Measurements from ENCODE around the gene METTL23. TPM values are rescaled to one million over a fixed set of nuclear protein-coding genes. Genes with fewer than 3 reads are reported as not detected.

METTL23 gene
- total RNA-seq, 1 experiment from 2014 or later = 40.5 TPM

- Histone ChIP-seq H4K20me1 (ENCODE audit: insufficient read depth) (no peaks in the 10 kb centered on the region), H3K79me2 (ENCODE audit: low read depth) (no peaks in the 10 kb centered on the region)
- intact Hi-C loops (cut with micrococcal nuclease; ENCODE audit: unreplicated experiment) = no loop called here
Measured at GRCh38 chr17:76687298-76688164, 39.1 kb upstream of the METTL23 start.

GRCh38 chr17:76688165-76688622 lies 38.4 kb upstream of the METTL23 start:
- TF ChIP-seq EZH2 (IDR thresholded peaks at IDR 0.05; ENCODE audit: low read depth) = no peak
- TF ChIP-seq CTCF (conservative IDR thresholded peaks at IDR 0.05) = no peak
- H3K36me3 ChIP-seq (ENCODE audit: low read depth) = no peaks in the 10 kb centered on the region
- no peak for DNase-seq
- H3K4me1 ChIP-seq (replicated peaks; ENCODE audit: insufficient read depth) = no peaks in the 10 kb centered on the region
- ChIA-PET CTCF (interaction anchor here (0.5 kb wide), 1 partner anchor 34 kb away, joined by 4 read pairs; no protein-coding TSS in a partner anchor), POLR2A (ENCODE audit: unreplicated experiment) (no interaction called here)
- no peaks in the 10 kb centered on the region for H3K79me2 ChIP-seq (ENCODE audit: low read depth)
- H3K9me3 ChIP-seq (ENCODE audit: insufficient read depth, low read depth) = no peaks in the 10 kb centered on the region
- no peak overlapping the region for H3K4me3 ChIP-seq
- H3K27ac ChIP-seq = no peak overlapping the region
- H3K27me3 ChIP-seq (ENCODE audit: insufficient read depth, low read depth) = no peaks in the 10 kb centered on the region
- no peaks in the 10 kb centered on the region for H3F3A ChIP-seq (ENCODE audit: insufficient read depth, low read depth)
- no peaks in the 10 kb centered on the region for H3K9me2 ChIP-seq (ENCODE audit: insufficient read depth)
- no peaks in the 10 kb centered on the region for H4K20me1 ChIP-seq (ENCODE audit: insufficient read depth)
- H2AFZ ChIP-seq = no peak overlapping the region
- intact Hi-C loops (cut with micrococcal nuclease; ENCODE audit: unreplicated experiment) = no loop called here
- no TSS peak for BruUV-seq (replicated peaks)
- H3K4me2 ChIP-seq = no peak overlapping the region

More at GRCh38 chr17:76687298-76688164, 39.1 kb upstream of the METTL23 start:
- no peak for TF ChIP-seq CTCF (conservative IDR thresholded peaks at IDR 0.05)
- TF ChIP-seq EZH2 (IDR thresholded peaks at IDR 0.05; ENCODE audit: low read depth) = no peak
- CTCF ChIA-PET = no interaction called here
- Histone ChIP-seq H3F3A (ENCODE audit: insufficient read depth, low read depth) (no peaks in the 10 kb centered on the region), H3K27me3 (ENCODE audit: insufficient read depth, low read depth) (no peaks in the 10 kb centered on the region), H3K4me3 (no peak overlapping the region), H3K9me2 (ENCODE audit: insufficient read depth) (no peaks in the 10 kb centered on the region), H3K9me3 (ENCODE audit: insufficient read depth, low read depth) (no peaks in the 10 kb centered on the region), H2AFZ (no peak overlapping the region), H3K36me3 (ENCODE audit: low read depth) (no peaks in the 10 kb centered on the region), H3K4me1 (replicated peaks; ENCODE audit: insufficient read depth) (no peaks in the 10 kb centered on the region), H3K27ac (no peak overlapping the region), H3K4me2 (no peak overlapping the region)
- POLR2A ChIA-PET (ENCODE audit: unreplicated experiment) = no interaction called here
- BruUV-seq (replicated peaks) = no TSS peak
- no peak for DNase-seq

GRCh38 chr17:76689859-76690258 lies 36.8 kb upstream of the METTL23 start:
- Histone ChIP-seq H3K79me2 (ENCODE audit: low read depth) (no peaks in the 10 kb centered on the region), H2AFZ (no peak overlapping the region), H3K4me1 (replicated peaks; ENCODE audit: insufficient read depth) (no peaks in the 10 kb centered on the region), H3K4me2 (no peak overlapping the region), H3K9me2 (ENCODE audit: insufficient read depth) (no peaks in the 10 kb centered on the region), H3K4me3 (no peak overlapping the region), H3K27me3 (ENCODE audit: insufficient read depth, low read depth) (no peaks in the 10 kb centered on the region), H3F3A (ENCODE audit: insufficient read depth, low read depth) (no peaks in the 10 kb centered on the region), H3K36me3 (ENCODE audit: low read depth) (no peaks in the 10 kb centered on the region), H3K27ac (no peak overlapping the region), H3K9me3 (ENCODE audit: insufficient read depth, low read depth) (no peaks in the 10 kb centered on the region), H4K20me1 (ENCODE audit: insufficient read depth) (no peaks in the 10 kb centered on the region)
- no peak for TF ChIP-seq EZH2 (IDR thresholded peaks at IDR 0.05; ENCODE audit: low read depth)
- POLR2A ChIA-PET (ENCODE audit: unreplicated experiment) = interaction anchor here (0.7 kb wide), 1 partner anchor 122 kb away, joined by 9 read pairs; no protein-coding TSS in a partner anchor
- DNase-seq = no peak
- CTCF ChIA-PET = no interaction called here
- no TSS peak for BruUV-seq (replicated peaks)
- intact Hi-C loops (cut with micrococcal nuclease; ENCODE audit: unreplicated experiment) = no loop called here

Data from PC-9 (cell line).